ENCODE data around the gene OR51L1.
"Not testable (repeated sequence)": the region's sequence is repeated elsewhere in the genome, so short reads cannot be mapped to it uniquely, and the experiment has no call there.

Gene OR51L1, protein sequence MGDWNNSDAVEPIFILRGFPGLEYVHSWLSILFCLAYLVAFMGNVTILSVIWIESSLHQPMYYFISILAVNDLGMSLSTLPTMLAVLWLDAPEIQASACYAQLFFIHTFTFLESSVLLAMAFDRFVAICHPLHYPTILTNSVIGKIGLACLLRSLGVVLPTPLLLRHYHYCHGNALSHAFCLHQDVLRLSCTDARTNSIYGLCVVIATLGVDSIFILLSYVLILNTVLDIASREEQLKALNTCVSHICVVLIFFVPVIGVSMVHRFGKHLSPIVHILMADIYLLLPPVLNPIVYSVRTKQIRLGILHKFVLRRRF

DNA sequence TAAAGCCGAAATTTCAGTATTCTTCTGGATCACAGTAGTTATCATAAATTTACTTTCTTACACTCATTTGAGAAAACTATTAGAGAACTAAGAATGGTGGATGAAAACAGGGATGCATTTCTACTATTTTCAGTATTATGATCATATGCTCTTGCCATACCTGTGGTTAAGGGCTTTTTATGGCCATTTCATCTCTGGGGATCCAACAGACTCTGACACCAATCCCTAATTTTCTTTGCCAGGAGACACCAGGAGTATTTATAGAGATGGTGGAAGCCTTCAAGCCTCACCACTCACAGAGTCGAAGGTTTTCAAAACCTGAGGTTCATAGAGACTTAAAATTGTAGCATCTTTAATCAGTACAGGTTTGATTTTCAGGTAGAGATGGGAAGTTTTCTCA lies at the start of gene OR51L1:
Gene OR51L1, plus strand, starts transcription at position 301 of the 400 bp plus-strand sequence. CDS start 4,132 bp downstream, outside the sequence.
- no peak for DNase-seq (ENCODE audit: low read depth)

DNA sequence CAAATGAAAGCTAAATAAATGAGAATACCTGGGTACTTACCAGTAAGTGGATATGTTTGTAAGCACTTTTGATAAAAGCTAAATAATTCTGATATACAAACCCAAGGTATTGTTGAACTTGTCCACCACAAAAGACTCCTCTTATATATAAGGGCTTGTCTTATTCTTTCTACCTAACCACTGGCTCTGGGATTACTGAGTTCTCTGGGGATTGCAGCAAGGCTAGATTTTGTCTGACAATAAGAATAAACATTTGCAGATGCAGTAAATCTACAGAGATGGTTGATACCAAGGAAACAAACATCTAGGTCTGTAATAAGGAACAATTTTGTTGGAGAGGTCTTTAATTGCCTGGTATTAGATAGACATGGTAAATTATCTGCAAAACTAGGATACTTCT lies 47.1 kb upstream of the OR51L1 start, which contains the start of gene OR51A4:
Gene OR51A4, minus strand, starts transcription at position 101 of the 400 bp plus-strand sequence. CDS start 505 bp downstream, outside the sequence.
- no peak for DNase-seq (ENCODE audit: low read depth)

DNA sequence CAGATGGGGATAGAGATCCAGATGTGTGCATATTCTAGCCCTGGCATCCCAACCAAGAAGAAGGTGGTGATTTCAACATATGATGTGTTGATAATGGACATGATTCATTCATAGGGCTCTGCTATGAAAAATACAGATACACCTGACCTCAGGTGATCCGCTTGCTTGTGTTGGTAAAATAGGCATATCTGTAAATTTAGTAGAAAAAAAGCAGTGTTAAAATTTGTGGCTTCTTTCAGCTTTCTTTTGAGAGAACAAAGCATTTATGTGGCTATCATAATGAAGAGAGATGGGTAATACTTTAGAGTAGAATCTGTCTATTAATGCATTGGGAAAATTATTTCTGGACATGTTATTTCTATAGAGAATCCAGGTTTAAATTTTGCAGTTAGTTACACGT lies 39.0 kb upstream of the OR51L1 start, which contains the start of gene OR51A2:
Gene OR51A2, minus strand, starts transcription at position 101 of the 400 bp plus-strand sequence. Its CDS starts 0 bp downstream, at position 101.
- not testable (repeated sequence) for DNase-seq (ENCODE audit: low read depth)

DNA sequence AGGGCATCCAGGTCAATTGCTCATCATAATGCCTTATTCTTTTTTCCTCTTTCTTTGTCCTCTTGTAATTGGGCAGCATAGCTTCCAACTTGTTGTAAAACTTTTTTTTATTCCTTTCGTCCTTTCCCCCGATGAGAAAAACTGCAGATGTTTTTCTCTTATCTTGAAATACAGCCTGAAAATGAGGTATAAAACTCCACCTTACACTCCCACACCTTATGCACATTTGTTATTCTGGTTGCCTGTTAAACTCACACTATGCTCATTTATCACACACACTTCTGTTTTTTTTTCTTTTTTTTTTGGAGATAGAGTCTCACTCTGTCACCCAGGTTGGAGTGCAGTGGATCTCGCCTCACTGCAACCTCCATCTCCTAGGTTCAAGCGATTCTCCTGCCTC lies 37.3 kb upstream of the OR51L1 start:
- no peak for DNase-seq (ENCODE audit: low read depth)

GRCh38 chr11:4960877-4961276 lies 33.8 kb upstream of the OR51L1 start:
- no peak for DNase-seq (ENCODE audit: low read depth)

GRCh38 chr11:4962816-4963215 lies 31.8 kb upstream of the OR51L1 start:
- DNase-seq (ENCODE audit: low read depth): no peak

DNA sequence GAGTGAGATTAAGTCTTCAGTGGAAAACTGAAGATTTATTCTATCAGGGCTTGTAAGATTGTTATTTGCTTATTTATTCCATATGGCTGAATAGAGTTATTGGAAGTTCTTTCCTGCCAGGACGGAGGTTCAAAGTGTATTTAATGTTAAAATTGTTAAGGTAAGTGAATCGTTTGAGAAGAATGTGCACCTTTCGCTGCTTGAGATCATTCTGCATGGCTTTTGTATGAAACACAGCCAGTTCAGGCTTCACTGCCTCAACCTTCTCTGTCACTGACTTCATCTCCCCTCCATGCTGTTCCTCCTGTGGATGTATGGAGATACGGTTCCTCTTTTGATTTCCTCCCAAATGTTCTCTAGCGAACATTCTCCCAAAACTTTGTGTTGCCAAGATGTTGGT lies 19.2 kb upstream of the OR51L1 start:
- DNase-seq (ENCODE audit: low read depth): no peak

DNA sequence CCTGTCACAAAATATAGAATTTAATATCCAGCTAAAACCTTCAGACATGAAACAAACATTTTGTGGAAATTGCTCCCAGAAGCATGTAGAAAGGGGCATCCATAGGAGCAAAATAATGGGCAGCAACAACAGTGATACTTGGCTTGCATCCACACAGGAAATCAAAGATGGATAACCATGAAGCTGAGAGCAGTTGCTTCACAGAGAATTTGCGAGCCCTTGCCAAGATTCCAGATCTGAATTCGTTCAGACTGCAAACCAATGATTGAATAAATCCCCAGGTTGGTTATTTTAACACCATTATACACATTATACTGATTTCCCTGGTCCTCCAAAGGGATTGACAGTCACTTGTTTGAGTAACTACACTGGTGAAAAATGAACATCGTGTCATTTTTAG lies 15.6 kb upstream of the OR51L1 start:
- no peak for DNase-seq (ENCODE audit: low read depth)

DNA sequence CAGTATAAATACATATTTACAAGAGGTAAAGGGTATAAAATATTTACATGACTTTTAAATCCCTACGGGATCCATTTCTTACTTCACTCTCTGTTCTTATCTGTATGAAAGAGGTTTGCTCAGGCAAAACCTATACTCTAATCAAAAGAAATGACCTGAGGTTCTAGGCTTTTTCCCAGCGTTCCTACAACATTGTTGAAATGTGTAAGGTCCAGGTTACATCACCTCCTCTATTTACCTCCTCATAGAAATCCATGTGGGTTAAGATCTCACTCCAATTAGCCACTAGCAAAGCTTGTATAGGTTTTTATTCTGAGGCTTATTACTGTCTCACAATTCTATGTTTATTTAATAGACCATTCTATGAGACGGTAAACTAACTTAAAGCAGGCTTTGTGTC lies 12.0 kb upstream of the OR51L1 start:
- no peak for DNase-seq (ENCODE audit: low read depth)

GRCh38 chr11:4983841-4984240 lies 10.8 kb upstream of the OR51L1 start:
- DNase-seq (ENCODE audit: low read depth): no peak

GRCh38 chr11:4991060-4991459 lies 3.6 kb upstream of the OR51L1 start:
- no peak for DNase-seq (ENCODE audit: low read depth)

DNA sequence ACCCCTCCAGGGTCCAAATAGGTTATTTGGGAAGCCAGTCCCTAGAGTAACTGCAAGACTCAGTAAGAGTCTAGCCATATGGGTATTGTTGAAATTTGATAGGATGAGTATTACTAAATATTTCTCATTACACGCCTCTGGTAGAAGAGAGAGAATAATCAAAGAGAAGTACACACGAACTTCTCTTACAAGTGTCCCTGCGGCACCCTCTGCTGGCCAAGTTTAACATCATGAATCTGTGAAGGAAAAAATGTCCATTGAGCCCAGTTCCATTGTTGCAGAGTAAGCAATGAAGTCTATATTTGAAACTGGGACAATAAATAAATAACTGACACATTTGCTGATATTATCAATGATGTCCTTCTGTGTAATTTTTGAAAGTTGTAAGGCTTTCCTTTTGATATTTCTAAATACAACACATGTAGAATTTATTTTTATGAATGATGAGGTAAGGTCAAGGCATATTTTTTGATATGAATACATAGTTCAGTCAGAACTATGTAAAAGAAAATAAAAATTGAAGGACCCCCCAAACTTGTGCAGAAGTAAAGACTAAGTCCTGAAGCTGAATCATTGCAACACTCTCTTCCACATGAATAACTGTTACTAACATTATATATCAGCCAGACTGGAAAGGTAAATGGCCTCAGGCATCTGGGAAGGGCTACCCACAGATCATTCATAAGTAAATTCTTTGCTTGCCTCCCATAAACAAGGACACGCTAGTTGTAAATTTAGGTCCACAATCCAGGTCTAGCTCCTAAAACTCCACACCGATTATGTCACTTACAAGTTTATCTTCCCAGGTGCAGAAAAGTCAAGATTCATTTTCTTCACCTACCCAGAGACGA lies 10.0 kb downstream of the OR51L1 start:
- peak; percentile 39 for DNase-seq (ENCODE audit: low read depth)

- no peak for DNase-seq (ENCODE audit: low read depth)
Measured at GRCh38 chr11:5007561-5007960, 12.9 kb downstream of the OR51L1 start.

DNA sequence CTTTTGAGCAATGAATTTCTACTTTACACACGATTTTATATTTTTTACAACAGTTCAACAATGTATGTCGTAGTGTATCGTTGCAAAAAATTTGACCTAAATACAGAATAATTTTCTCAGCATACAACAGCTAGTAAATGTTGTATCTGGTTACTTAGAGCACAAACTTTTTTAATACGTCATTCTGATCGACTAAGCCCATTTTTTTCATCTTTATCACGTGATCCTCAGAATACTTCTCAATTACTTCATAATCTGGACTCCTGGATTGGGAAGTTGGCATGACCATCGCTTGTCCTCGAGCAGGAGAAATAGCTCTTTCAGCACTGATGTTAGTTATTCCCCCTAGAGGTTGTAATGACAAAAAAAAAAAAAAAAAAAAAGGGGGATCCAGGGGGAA lies 16.6 kb downstream of the OR51L1 start:
- DNase-seq (ENCODE audit: low read depth): no peak

GRCh38 chr11:5013012-5013411 lies 18.4 kb downstream of the OR51L1 start:
- DNase-seq (ENCODE audit: low read depth): no peak

- no peak for DNase-seq (ENCODE audit: low read depth)
Measured at GRCh38 chr11:5021996-5022395, 27.3 kb downstream of the OR51L1 start.

DNA sequence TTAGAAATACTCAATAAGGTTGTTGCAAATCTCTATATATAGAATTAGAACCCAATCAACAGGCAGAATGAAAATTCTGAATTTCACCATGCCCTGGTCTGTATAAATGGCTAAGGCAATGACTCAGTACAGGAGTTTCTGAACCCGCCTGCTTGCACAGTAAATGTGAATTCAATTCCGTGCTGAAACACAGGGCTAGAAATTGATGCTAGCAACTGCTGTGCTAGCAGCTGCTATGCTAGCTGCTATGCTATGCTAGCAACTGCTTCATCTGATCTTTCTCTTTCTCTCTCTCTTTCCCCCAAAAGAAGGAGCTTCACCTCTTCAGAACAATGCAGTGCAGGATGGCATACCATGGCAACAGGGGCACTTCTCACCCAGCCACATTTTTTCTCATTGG lies 42.0 kb downstream of the OR51L1 start:
- DNase-seq (ENCODE audit: low read depth): no peak

- DNase-seq (ENCODE audit: low read depth): no peak
Measured at GRCh38 chr11:5037926-5038325, 43.3 kb downstream of the OR51L1 start.

GRCh38 chr11:5038341-5038740 lies 43.7 kb downstream of the OR51L1 start:
- DNase-seq (ENCODE audit: low read depth): no peak

DNA sequence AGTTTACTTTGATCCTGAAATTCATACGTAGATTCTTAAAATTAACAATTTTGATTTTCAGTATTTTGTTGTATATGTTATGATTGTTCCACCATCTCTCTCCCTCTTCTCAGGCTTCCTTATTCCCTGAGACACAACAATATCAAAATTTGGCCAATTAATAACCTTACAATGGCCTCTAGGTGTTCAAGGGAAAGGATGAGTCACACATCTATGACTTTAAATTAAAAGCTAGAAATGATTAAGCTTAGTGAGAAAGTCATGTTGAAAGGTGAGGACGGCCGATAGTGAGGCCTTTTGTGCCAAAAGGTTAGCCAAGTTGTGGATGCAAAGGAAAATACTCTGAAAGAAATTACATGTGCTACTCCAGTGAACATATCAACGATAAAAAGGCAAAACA lies 46.2 kb downstream of the OR51L1 start:
- no peak for DNase-seq (ENCODE audit: low read depth)

- no peak for DNase-seq (ENCODE audit: low read depth)
Measured at GRCh38 chr11:5042091-5042490, 47.4 kb downstream of the OR51L1 start.

DNA sequence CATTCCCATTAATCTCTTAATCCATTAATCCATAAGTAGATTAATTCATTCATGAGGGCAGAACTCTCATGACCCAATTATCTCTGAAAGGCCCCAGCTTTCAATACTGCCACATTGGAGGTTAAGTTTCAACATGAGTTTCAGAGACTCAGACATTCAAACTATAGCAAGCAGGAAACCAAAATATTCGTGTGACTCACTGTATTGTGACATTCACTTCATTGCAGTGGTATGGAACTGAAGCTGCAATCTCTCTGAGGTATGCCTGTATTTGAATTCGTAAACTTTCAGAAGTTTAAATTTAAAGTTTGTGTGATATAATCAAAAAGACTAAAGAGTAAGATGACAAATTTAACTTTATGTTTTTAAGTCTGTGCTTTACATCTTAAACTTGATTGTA lies 48.7 kb downstream of the OR51L1 start:
- DNase-seq (ENCODE audit: low read depth): peak; percentile 4

GRCh38 chr11:5046226-5046625 lies 51.6 kb downstream of the OR51L1 start, which contains the start of gene OR52J3:
OR52J3 (plus strand) TSS chr11:5046526; CDS start chr11:5046526, 0 bp downstream.
- no peak for DNase-seq (ENCODE audit: low read depth)

Measured in stromal cell of bone marrow (primary cell).